HG03175 (cell line): Measurements from ENCODE around the gene CAVIN1.
"Not testable (repeated sequence)": the region's sequence is repeated elsewhere in the genome, so short reads cannot be mapped to it uniquely, and the experiment has no call there.

Experiments
- ATAC-seq: cut with Tn5 transposase; IDR thresholded peaks from one replicate; pipeline ENCODE4 v1.9.1; 2021; ENCODE audit warnings: mild to moderate bottlenecking, moderate library complexity; ENCODE audit not compliant: unreplicated experiment

CAVIN1 gene

GRCh38 chr17:42422958-42423712 lies at the start of gene CAVIN1:
Gene CAVIN1, minus strand, starts transcription at chr17:42423256. Its CDS starts 159 bp downstream, at chr17:42423097.
- ATAC-seq = no peak

DNA sequence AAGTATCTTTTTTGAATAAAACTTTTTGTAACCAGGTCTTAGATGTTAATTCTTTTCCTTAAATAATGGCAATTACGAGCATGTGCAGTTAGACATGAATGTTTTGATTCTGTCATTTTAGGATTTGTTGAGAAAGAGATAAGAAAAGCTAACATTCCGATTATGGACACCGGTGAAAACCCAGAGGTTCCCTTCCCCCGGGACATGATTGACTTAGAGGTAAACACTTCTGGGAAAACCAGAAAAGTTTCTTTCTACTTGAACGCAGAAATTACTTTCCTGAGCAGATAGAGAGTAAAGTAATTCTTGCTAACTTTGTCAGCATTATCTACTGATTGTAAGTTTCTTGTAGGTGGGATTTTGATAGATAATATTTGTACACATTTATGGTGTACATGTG lies 44.8 kb upstream of the CAVIN1 start:
- no peak for ATAC-seq

- ATAC-seq = no peak
These were observed 40.9 kb upstream of the CAVIN1 start for GRCh38 chr17:42463976-42464400.

GRCh38 chr17:42460371-42460770 lies 37.3 kb upstream of the CAVIN1 start:
- no peak for ATAC-seq

- ATAC-seq = no peak
These were observed 36.8 kb upstream of the CAVIN1 start for GRCh38 chr17:42459801-42460281.

GRCh38 chr17:42459256-42459800 lies 36.3 kb upstream of the CAVIN1 start:
- ATAC-seq = no peak

DNA sequence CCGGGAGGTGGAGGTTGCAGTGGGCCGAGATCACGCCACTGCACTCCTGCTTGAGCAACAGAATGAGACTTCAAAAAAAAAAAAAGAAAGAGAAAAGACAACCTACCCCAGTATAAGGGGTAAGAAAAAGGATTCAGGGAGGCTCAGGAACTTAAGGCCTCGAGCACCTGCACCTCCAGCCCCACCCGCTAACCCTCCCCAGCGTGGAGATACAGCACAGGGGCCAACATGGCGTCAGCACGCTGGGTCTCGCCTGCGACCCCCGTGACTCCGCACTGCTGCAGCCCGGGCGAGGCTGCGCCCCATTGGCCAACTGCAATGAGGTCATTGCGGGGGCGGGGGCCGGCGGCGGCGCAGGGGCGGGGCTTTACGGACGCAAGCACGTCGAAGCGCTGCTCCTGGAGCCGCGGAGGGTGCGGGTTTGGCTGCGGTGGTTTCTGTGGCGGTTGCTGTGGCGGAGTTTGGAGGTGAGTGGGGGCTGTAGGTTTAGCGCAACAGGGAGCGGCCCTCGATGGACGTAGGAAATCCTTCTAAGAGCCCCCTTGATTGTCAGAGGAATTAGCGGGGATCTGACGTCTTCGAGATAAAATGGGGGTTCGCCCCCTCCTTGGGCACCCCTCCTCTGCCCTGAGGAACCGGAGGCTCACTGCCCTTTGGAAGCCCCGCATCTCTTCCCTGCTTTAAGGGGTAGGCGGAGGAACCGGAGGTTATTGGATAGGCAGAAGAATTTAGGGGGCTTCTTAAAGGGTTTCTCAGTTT lies 35.6 kb upstream of the CAVIN1 start, which contains the start of gene ATP6V0A1:
Gene ATP6V0A1, plus strand, starts transcription at position 382 of the 759 bp plus-strand sequence. CDS start 2,017 bp downstream, outside the sequence.
- ATAC-seq = peak; percentile 77

DNA sequence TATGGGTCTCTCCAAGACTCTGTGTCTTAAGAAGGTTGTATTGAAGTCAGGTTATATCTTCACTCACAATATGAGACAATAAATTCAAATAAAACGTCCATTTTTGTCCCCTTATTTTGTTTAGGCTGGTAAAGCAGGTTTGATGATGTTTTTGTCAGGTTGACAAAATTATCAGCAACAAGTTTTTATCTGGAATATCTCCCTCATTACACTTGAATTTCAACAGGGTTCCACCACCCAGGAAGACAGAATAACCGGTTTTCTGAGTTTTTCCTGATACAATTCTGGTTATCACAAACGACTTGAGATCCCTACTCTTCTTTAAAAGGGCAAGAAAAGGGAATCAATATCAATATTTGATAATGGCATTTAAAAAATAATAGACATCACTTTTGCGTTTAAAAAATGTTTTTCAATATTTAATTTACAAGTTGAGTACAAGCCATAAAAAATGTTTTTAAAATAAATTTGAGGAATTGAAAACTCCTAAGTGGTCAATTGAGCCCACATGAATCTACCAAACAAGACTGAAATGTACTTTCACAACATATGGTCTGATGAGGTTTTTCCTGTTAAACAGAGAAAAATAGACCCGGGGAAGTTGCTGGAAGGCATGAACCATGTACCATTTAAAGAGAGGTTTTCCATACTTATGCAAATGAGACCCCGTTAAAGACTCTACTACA lies 34.2 kb upstream of the CAVIN1 start:
- no peak for ATAC-seq

DNA sequence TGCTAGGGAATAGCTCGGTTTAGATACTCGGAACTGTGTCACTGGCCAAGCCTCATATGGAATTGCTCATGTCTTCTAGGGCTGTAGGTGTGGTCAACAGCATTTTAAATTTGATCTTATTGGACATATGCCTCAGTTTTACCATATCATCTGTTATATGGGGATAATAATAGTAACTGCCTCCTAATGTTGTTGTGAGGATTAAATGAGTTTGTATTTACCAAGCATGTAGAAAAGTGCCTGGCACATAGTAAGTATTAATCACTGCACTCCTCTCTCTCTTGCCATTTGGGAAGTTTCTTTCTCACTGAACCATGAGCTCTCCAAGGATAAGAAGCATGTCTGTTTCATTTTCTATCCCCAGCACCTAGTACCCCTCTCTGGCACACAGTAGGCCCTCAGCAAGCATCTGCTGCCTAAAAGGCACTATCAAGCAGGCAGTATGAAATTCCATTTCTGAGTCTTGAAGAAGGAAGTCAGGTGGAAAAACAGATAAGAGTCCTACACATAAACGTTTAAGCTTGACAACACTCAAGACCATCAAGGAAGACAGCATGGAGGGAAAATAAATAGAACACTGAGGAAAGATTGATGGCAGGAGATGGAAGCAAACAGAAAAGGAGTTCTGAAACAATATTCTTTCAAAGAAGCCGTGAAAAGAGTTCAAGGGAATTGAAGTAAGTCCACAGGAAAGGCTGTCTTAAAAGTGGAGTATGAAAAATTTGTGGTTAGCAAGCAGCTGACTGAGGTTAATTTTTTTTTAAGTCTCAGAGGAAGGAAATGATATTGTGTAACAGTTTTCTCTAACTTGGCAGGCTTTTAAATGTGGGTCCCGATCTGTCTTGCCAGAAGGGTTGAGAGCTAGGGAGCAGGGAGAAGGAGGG lies 33.4 kb upstream of the CAVIN1 start:
- no peak for ATAC-seq

GRCh38 chr17:42454987-42455386 lies 31.9 kb upstream of the CAVIN1 start:
- ATAC-seq = not testable (repeated sequence)

GRCh38 chr17:42453439-42453838 lies 30.4 kb upstream of the CAVIN1 start:
- no peak for ATAC-seq

- ATAC-seq = not testable (repeated sequence)
These were observed 28.2 kb upstream of the CAVIN1 start for GRCh38 chr17:42451270-42451669.

DNA sequence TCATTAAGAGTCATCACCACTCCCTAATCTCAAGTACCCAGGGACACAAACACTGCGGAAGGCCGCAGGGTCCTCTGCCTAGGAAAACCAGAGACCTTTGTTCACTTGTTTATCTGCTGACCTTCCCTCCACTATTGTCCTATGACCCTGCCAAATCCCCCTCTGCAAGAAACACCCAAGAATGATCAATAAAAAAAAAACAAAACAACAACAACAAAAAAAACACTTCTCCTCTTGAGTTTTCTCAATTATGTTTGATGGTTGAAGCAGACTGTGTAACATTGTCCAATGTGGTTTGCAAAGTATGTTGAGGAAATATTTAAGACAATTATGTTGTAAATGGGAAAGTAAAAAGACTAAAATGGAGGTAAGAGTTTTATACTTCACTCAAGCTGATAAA lies 26.8 kb upstream of the CAVIN1 start:
- ATAC-seq = not testable (repeated sequence)

GRCh38 chr17:42449176-42449575 lies 26.1 kb upstream of the CAVIN1 start:
- ATAC-seq = not testable (repeated sequence)

DNA sequence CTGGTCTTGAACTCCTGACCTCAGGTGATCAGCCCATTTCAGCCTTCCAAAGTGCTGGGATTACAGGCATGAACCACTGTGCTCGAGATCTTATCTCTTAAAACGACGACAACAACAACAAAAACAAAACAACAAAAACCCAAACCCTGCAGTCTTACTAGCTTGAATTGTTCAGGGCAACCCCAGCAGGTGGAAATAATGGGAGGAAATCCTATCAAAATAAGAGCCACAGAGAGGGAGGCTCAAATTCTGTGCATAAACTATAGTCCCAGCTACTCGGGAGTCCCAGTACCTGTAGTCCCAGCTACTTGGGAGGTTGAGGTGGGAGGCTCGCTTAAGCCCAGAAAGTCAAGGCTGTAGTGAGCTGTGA lies 19.1 kb upstream of the CAVIN1 start:
- no peak for ATAC-seq

- no peak for ATAC-seq
These were observed 18.5 kb upstream of the CAVIN1 start for GRCh38 chr17:42441371-42442195.

- no peak for ATAC-seq
These were observed 15.8 kb upstream of the CAVIN1 start for GRCh38 chr17:42438600-42439567.

GRCh38 chr17:42436391-42436790 lies 13.3 kb upstream of the CAVIN1 start:
- no peak for ATAC-seq
